ENCODE measurements around the gene NXNL2. TPM values are rescaled to one million over a fixed set of nuclear protein-coding genes. Genes with fewer than 3 reads are reported as not detected.
A peak's percentile ranks its signal among the peaks of the same experiment; 100 is the strongest.

Gene NXNL2
- total and polyA plus RNA-seq, 12 donors, result 0.09 TPM; not detected in 11

GRCh38 chr9:88571419-88571818 lies 36.4 kb downstream of the NXNL2 start:
- H3K27ac ChIP-seq, result no peak overlapping the region
- no peaks in the 10 kb centered on the region for H3K36me3 ChIP-seq
- no peaks in the 10 kb centered on the region for H3K4me1 ChIP-seq
- WGBS, 2 donors, result 86 to 90% methylated on average over 5 of the region's 5 CpGs
- no peak for DNase-seq
- no peak for TF ChIP-seq CTCF (IDR thresholded peaks at IDR 0.05)
- intact Hi-C loops (cut with DNase I), result loop anchor here in 7 of 10 donors (10.0 kb wide), 7 partner anchors 87 to 897 kb away; partner anchors contain the start of gene SPIN1 (in 2 of the 7)
- no peak for ATAC-seq
- H3K27me3 ChIP-seq, result peaks cover 0 to 15% (median 0%) of the 10 kb centered on the region in 7 donors
- H3K4me3 ChIP-seq, result no peak overlapping the region
- H3K9me3 ChIP-seq, result no peaks in the 10 kb centered on the region

GRCh38 chr9:88572684-88573083 lies 37.7 kb downstream of the NXNL2 start:
- Histone ChIP-seq H3K27me3 (peaks cover 0 to 15% (median 0%) of the 10 kb centered on the region in 7 donors), H3K4me3 (no peak overlapping the region), H3K9me3 (no peaks in the 10 kb centered on the region), H3K4me1 (no peaks in the 10 kb centered on the region), H3K27ac (no peak overlapping the region), H3K36me3 (no peaks in the 10 kb centered on the region)
- ATAC-seq, result no peak
- DNase-seq, result no peak
- TF ChIP-seq CTCF (IDR thresholded peaks at IDR 0.05), result no peak
- intact Hi-C loops (cut with DNase I), result loop anchor here in 7 of 10 donors (10.0 kb wide), 7 partner anchors 88 to 898 kb away; partner anchors contain the start of gene SPIN1 (in 2 of the 7)
- 92% methylated on average over 7 of the region's 7 CpGs for WGBS, 2 donors

- 45 to 57% methylated on average over 7 of the region's 7 CpGs for WGBS, 2 donors
- ATAC-seq (no peak), DNase-seq (no peak)
- intact Hi-C loops (cut with DNase I), result loop anchor here in 9 of 10 donors (5.0 to 10.0 kb wide), 12 partner anchors 90 to 900 kb away; partner anchors contain the start of gene SPIN1 (in 2 of the 9)
- Histone ChIP-seq H3K27me3 (peaks cover 0 to 15% (median 0%) of the 10 kb centered on the region in 7 donors), H3K4me3 (no peak overlapping the region), H3K4me1 (peaks cover 0 to 8% (median 0%) of the 10 kb centered on the region in 9 donors), H3K9me3 (no peaks in the 10 kb centered on the region), H3K36me3 (no peaks in the 10 kb centered on the region), H3K27ac (no peak overlapping the region)
- TF ChIP-seq CTCF (IDR thresholded peaks at IDR 0.05), result no peak
Observed at GRCh38 chr9:88574953-88575352, 40.0 kb downstream of the NXNL2 start.

- ATAC-seq (peak in 3 of 8 donors; percentile 23 to 34 (median 25)), DNase-seq (no peak)
- Histone ChIP-seq H3K4me3 (no peak overlapping the region), H3K36me3 (no peaks in the 10 kb centered on the region), H3K9me3 (no peaks in the 10 kb centered on the region), H3K27ac (no peak overlapping the region), H3K4me1 (peaks cover 0 to 8% (median 0%) of the 10 kb centered on the region in 9 donors), H3K27me3 (peaks cover 0 to 15% (median 0%) of the 10 kb centered on the region in 7 donors)
- intact Hi-C loops (cut with DNase I), result loop anchor here in 9 of 10 donors (2.0 to 10.0 kb wide), 14 partner anchors 93 to 903 kb away; partner anchors contain the start of gene SPIN1 (in 2 of the 9)
- WGBS, 2 donors, result 86 to 88% methylated on average over 19 of the region's 19 CpGs
- TF ChIP-seq CTCF (IDR thresholded peaks at IDR 0.05), result no peak
Observed at GRCh38 chr9:88577256-88578120, 42.5 kb downstream of the NXNL2 start.

All from heart right ventricle (tissue), 16 donors.